HG02763 (cell line): ENCODE data around the gene OR52B2.
"Not testable (repeated sequence)": the region's sequence is repeated elsewhere in the genome, so short reads cannot be mapped to it uniquely, and the experiment has no call there.

Experiments
- ATAC-seq: cut with Tn5 transposase; IDR thresholded peaks from one replicate; pipeline ENCODE4 v1.9.1; 2021; ENCODE audit warnings: mild to moderate bottlenecking, moderate library complexity; ENCODE audit not compliant: unreplicated experiment

OR52B2 gene

GRCh38 chr11:6156628-6157359 lies 13.3 kb downstream of the OR52B2 start:
- no peak for ATAC-seq

GRCh38 chr11:6152126-6152525 lies 18.0 kb downstream of the OR52B2 start:
- no peak for ATAC-seq

- ATAC-seq = no peak
Observed at GRCh38 chr11:6151117-6151516, 19.0 kb downstream of the OR52B2 start.

DNA sequence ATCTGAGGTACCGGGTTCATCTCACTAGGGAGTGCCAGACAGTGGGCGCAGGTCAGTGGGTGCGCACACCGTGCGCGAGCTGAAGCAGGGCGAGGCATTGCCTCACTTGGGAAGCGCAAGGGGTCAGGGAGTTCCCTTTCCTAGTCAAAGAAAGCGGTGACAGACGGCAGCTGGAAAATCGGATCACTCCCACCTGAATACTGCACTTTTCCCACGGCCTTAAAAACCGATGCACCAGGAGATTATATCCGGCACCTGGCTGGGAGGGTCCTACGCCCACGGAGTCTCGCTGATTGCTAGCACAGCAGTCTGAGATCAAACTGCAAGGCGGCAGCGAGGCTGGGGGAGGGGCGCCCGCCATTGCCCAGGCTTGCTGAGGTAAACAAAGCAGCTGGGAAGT lies 26.4 kb downstream of the OR52B2 start:
- ATAC-seq = not testable (repeated sequence)

- ATAC-seq = no peak
Observed at GRCh38 chr11:6142936-6143335, 27.2 kb downstream of the OR52B2 start.

GRCh38 chr11:6135936-6136335 lies 34.2 kb downstream of the OR52B2 start:
- ATAC-seq = not testable (repeated sequence)

GRCh38 chr11:6132431-6132830 lies 37.7 kb downstream of the OR52B2 start:
- ATAC-seq = no peak

DNA sequence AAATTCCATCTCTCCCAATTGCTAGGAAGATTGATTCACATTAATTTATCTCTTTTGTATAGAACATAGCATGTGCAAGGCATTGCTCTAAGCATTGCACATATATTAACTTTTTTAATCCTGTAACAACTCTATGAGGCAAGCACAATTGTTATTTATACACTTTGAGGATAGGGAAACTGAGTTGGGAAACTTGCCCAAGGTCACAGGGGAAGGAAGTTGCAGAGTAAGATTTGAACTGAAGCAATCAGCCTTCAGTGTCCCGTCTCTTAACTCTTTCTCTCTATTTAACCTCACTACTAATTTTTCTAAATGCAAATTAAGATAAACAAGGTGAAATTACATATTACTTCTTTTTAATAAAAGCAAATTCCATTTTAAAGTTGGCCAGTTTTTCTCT lies 40.5 kb downstream of the OR52B2 start:
- no peak for ATAC-seq

GRCh38 chr11:6129011-6129410 lies 41.1 kb downstream of the OR52B2 start:
- no peak for ATAC-seq

DNA sequence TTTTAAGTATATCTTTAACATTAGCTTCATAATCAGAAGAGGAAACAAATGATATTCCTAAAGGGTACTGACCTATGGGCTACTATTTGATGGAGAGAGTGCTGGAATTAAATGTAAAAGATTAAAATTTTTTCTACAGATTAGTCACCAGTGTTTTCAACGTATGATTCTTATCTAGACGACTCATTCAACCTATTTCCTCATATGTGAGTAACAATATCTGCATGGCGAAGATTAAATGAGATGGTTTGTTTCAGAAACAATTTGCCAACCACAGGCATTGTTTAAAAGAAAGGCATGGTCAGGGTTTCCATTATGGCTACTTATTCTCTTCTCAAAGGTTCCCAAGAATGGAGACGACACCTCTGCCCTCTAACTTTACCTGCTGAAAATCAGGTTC lies 42.2 kb downstream of the OR52B2 start:
- no peak for ATAC-seq

DNA sequence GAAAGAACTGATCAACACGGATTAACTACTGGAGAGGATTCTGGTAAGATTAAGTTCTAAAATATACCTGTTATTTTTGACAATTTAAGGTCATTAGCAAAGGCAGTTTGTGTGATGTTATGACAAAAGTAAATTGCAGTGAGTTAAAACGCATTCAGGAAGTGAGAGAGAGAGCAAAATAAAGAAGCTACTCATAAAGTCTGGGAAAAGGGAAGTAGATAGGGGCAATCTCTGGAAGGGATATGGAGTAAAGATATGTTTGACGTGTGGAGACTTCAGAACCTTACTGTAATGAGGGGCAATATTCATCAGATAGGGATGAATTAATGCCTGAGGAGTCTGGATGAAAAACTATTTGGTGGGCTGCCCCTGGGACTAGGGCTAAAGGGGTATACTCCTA lies 45.9 kb downstream of the OR52B2 start:
- no peak for ATAC-seq
